Urothelium cell line (cell line): Measurements from ENCODE around the gene IL11.
A peak's percentile ranks its signal among the peaks of the same experiment; 100 is the strongest.

Experiments used
- DNase-seq: peaks from one replicate; pipeline ENCODE4 v3.0.0; 2011; ENCODE audit warnings: low spot score, mixed read lengths
- FAIRE-seq: peaks from 2 replicates; lab custom pipeline; 2011; peaks lifted over from hg19 to GRCh38; lab: Jason Lieb, UNC

IL11 gene

DNA sequence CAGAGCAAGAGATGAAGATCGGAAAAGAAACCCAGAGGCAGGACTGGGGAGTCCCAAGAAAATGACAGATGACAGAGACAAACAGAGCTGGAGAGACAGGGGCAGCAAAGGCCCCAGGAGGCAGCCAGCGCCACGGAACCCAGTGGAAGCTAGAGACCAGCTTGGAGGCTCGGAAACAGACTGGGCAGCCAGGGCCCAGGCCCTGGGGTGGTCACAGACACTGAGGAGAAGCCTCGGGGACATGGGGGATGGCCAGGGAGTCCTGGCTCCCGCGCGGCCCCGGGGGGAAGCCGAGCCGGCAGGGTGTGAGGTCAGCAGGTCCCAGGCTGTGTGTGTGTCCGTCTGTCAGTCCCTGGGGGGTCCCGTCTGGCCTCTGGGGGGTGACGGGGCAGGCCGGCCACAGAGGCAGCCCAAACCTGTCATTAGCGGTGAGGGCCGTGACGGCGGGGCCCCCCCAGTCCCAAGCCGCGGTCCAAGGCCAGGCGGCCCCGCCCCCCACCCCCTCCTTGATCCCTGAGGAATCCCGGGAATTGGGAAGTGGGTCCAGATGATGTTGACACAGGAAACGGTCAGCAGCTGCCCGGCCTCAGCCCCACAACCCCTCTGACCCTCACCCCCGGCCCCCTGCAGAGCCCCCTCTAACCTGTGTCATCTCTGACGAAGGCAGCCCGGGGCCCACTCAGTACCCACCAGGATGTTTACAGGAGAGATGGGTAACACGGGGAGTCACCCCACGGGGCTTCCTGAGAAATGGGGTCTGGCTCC, 3.9 kb upstream of the IL11 start:
- no peak for FAIRE-seq
- no peak for DNase-seq

DNA sequence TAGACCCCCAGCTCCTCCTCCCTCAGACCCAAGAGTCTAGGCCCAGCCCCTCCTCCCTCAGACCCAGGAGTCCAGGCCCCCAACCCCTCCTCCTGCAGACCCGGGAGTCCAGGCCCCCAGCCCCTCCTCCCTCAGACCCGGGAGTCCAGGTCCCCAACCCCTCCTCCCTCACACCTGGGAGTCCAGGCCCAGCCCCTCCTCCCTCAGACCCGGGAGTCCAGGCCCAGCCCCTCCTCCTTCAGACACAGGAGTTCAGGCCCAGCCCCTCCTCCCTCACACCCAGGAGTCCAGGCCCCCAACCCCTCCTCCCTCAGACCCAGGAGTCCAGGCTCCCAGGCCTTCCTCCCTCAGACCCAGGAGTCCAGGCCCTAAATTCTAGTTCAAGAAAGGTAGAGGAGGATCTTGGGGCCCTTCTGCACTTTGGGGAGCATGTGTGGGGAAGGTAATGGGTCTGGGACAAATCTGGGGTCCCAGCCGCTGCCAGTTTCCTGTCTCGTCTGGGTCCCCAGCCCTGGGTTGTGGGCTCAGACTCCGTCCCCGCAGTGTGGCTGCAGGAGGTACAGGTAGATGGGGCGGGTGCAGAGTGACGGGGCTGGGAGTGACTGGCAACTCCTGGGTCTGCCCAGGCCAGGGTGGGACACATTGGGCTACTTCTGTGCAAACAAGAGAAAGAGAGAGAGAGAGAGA, 3.2 kb upstream of the IL11 start:
- DNase-seq, result no peak
- FAIRE-seq, result no peak

DNA sequence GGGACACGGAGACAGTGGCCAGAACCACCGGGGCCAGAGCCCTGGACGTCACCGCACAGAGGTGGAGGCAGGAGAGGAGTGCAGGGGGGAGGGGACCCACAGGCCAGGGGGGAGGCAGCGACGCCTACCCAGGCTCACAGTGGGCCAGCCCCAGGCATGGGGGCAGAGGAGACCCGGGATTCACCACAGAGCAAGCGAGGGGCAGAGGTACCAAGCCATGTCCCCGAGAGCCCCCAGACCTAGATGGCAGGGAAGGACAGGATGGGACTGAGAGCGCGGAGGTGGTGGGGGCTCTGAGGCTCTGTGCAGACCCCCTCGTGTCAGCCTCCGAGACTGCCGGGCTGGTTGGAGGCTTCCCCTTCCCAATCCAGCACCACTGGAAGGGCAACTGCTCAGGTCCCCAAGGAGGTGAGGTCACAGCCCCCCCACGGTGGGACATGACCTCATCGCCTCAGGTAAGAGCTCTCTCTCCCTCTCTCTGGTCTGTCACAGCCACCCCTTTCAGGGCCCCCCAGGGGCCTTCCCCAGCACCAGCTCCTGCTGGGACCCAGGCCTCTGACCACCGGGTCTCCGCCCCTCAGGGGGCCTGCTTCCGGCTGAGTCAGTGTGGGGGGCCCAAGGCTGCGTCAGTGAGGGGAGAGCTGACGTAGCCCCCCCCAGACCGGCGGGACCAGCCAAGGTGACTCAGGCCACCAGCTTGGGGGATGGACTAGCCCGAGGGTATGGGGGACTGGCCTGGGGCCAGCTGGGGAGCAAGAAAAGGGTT, 2.2 kb upstream of the IL11 start:
- DNase-seq (peak; percentile 35), FAIRE-seq (no peak)

DNA sequence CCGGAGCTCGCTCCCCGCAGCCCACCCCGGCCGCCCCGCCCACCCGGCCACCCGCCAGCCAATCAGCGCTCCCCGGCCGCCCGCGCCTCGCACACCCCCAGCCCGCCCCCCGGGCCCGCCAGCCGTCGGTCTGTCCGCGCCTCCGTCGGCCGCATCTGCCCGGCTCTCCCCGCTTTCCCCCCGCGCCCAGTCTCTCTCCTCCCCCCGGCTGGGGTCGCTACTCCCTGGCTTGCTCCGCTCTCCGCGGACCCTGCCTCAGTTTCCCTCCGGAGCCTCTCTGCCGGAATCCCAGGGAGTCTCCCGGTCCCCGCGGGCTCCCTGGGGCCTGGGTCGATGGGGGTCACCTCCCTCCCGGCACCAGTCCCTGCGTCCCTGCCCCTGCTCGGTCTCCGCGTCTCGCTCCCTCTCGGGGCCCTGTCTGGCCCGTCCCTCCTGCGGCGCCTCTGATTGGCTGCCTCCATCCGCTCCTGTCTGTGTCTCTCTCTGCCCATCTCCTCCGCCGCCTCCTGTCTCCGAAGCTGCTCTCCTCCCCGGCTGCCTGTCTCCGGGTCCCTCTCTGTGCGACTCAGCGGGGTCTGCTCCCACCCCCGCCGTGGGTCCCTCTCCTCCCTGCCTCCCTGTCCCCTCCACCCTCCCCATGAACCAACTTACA, 484 bp downstream of the IL11 start:
- FAIRE-seq, result no peak
- peak; percentile 90 for DNase-seq

DNA sequence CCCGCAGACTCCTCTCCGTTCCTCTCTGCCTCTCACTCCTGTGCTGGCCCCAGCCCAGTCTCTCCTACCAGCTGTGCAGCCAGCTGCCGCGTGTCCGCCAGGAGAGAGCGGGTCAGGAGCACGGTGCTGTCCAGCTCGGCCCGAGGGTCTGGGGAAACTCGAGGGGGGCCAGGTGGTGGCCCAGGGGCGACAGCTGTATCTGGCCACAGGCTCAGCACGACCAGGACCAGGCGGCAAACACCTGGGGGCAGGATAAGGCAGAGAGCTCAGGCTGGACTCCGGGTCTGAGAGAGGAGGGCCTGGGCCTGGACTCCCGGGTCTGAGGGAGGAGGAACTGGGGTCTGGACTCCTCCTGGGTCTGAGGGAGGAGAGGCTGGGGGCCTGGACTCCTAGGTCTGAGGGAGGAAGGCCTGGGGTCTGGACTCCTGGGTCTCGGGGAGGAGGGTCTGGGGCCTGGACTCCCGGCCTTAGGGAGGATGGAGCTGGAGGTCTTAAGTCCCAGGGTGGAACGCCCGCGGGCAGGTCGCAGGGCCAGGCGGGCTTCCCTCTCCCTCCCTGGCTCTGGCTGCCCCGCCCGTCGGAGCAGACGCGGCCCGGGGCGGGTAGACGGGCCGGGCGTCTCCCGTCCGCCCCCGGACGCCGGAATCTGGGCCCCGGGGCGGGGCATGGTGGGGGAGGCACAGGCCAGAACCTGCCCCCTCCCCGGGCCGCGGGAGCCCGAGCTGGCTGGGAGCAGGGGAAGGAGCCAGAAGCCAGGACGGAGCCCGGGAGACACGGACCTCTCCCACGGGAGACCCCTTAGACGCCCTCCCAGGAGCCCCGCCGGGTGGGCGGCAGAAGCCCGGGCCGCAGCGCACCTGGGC, 1.3 kb downstream of the IL11 start:
- peak; percentile 85 for DNase-seq
- no peak for FAIRE-seq

DNA sequence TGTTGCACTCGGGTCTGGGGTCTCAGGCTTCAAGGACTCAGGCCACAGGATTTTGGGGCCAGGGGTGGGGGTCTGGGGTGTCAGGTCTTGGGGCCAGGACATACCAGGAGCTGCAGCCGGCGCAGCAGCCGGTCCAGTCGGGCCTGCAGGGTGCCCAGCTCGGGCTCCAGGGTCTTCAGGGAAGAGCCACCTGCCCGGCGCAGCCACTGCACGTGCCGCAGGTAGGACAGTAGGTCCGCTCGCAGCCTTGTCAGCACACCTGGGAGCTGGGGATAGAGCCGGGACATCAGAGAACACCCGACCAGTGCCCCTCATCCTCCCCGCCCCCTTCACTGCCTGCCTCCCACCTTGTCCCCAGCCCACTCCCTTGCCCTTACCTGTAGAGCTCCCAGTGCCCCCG, 2.2 kb downstream of the IL11 start:
- FAIRE-seq (no peak), DNase-seq (no peak)

DNA sequence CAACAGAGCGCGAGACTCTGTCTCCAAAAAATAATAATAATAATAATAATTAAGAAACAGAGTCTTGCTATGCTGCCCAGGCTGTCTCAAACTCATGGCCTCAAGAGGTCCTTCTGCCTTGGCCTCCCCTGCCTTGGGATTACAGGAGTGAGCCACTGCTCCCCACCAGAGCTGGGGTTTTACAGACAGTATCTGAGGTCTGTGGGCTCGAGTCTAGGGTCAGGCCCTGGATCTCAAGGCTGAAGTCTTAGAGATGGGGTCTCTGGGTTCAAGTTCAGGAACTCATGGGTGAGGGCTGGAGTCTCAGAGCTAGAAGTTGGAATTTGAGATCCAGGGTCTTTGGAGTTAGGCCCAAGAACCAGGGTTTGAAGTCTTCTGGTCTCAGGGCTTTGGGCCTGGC, 3.5 kb downstream of the IL11 start:
- FAIRE-seq (no peak), DNase-seq (no peak)

DNA sequence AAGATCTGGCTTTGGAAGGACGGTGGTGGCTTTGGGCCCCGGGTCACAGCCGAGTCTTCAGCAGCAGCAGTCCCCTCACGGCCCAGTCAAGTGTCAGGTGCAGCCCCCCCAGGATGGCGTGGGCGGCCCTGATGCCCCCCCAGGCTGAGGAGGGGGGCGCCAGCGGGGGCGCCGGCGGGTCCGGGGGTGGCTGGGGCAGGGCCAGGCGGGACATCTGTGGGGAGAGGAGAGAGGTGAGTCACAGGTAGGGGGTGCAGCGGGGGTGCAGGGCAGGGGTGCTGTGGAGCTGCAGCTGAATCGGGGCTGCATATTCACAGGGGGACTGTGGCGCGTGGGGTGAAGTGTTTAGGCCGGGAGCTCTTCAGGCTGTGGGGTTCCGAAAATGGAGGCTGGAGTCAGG, 4.3 kb downstream of the IL11 start:
- FAIRE-seq (no peak), DNase-seq (no peak)

DNA sequence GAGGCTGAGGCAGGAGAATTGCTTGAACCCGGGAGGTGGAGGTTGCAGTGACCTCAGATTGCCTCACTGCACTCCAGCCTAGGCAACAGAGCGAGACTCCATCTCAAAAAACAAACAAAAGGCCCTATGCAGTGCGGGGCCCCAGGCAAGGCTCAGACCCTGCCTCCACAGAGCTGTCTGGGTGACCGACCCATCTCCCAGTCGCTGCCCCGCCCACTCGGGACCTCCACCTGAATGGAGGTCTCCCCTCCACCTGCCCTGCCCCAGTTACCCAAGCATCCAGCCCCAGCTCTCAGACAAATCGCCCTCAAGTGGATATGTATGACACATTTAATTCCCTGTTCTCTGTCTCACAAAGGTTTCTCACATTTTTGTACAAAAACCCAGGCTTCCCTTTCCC, 5.0 kb downstream of the IL11 start:
- no peak for FAIRE-seq
- DNase-seq, result no peak

DNA sequence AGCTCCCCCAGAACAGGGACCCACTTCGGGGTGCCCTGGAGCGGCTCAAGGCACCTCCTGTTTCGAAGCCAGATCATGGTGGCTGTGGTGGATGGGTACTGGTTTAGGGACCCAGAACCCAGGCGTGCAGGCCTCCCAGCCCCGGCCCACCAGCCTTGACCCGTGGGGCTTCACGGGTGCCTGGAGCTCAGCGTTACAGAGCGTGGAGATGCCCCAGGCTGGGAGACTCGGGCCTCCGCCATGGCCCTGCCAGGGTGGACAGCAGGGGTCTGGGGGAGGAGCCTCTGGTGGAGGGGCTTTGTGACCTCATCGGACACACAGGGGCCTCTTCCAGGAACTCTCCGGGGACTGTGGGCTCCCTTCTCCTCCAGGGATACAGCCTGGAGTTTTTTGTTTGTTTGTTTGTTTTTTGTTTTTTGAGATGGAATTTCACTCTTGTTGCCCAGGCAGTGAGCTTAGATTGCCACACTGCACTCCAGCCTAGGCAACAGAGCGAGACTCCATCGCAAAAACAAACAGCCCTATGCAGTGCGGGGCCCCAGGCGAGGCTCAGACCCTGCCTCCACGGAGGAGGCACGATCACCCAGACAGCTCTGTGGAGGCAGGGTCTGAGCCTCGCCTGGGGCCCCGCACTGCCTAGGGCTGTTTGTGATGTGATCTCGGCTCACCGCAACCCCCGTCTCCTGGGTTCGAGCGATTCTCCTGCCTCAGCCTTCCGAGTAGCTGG, 7.1 kb downstream of the IL11 start, which contains the start of gene GARIN5B:
Gene GARIN5B, minus strand, starts transcription at position 271 of the 727 bp plus-strand sequence. Its CDS starts 194 bp downstream, at position 77.
- FAIRE-seq (no peak), DNase-seq (no peak)

DNA sequence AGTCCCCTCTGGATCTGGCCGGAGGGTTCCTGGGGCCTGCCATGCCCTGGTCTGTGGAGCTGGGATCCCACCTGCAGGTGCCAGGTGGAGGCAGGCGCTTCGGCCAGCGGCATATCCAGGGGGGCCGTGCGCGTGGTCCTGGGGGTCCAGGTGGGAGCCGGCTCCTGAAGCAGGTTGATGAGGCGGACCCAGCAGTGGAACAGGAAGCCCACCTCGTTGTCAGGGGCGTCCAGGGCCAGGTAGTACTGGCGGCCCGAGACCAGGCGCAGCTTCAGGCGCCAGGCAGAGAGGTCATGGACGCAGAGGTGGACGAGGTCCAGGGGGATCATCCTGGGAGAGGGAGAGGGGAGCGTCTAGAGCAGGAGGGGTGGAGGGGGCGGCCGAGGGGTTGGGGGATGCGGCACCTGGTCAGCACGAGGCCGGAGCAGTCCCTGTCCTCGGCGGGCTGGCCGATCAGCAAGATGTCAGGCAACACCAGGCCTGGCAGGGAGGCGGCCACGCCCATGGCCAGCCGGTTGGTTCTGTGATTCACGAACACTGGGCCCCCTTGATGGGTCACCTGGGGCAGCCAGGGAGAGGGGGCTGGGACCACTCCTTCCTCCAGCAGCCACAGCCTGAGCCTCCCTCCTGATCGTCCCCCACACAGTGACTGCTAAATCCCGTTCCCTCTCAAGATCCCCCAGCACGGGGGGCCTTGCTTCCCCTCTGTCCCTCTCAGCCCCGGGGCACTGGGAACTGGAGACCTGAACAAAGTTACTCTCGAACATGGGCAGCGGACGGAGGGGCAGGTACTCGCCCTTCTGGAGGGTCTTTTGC, 7.9 kb downstream of the IL11 start:
- no peak for DNase-seq
- no peak for FAIRE-seq

DNA sequence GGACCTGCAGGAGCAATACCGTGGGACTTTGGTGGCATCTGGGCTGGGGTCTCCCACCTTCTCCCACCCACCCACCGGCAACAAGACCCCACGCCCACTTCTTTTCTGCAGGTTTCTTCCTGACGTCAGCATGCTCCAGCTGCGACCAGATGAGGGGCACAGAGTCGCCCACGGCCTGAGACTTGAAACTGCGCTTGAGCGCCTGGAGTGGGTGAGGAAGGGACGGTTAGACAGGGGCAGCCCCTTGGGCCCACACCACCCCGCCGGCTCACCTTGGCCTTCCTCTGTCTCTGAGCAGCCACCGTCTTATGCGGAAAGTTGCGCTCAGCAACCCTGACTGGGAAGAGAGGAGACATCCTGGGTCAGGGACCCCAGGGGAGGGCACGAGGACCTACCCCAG, 9.4 kb downstream of the IL11 start:
- no peak for DNase-seq
- no peak for FAIRE-seq

DNA sequence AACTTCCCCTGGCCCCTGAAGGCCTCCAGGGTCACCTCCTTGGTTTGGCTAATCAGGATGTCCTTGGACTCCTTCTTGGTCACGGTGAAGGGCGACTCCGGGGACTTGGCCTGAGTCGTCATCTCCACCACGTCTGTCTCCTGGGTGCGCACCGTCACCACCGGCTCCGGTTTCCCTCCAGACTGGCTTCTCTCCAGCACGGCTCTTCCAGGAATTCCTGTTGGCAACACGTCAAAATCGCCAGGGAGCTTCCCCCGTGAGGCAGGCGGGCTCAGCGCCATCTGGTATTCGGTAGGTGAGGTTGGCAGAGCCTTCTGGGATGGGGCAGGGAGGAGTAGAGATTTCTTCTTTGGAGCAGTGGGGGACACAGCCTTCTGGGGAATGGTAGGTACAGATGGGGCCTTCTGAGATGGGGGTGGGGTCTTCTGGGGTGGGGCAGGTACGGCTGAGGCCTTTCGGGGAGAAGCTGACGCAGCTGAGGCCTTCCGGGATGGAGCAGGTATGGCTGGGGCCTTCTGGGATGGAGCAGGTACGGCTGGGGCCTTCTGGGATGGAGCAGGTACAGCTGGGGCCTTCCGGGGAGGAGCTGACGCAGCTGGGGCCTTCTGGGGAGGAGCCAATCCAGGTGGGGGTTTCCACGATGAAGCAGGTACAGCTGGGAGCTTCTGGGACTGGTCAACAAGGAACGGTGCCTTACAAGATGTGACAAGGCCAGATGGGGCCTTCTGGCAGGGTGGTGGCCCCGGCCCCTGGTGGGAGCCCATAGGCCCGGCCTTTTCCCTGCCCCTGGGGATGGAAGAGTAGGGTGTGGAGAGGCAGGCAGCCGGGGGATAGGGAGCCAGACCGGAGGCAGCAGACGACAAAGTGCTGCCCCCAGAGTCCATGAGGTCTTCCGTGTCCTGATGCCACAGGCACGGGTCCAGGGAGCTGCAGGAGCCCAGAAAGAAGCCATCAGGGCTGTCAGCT, 11.0 kb downstream of the IL11 start:
- peak; percentile 45 for DNase-seq
- no peak for FAIRE-seq

DNA sequence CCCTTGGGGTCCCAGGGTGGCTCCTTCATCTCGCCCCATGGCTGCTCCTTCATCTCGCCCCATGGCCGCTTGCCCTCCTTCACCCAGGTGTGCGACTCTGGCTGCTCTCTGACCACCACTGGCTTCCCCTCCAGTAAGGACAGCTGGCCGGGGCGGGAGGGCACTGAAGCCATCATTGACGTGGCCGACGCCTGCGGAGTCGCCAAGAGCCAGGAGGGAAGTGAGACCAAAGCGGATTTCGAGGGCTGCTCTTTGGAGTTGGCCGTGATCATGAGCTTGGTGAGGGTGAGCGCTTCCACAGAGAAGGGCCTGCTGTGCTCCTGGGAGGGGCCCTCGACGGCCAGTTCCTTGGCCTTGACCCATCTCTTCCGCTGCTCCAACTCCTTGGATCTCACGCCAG, 11.8 kb downstream of the IL11 start:
- FAIRE-seq (no peak), DNase-seq (no peak)

DNA sequence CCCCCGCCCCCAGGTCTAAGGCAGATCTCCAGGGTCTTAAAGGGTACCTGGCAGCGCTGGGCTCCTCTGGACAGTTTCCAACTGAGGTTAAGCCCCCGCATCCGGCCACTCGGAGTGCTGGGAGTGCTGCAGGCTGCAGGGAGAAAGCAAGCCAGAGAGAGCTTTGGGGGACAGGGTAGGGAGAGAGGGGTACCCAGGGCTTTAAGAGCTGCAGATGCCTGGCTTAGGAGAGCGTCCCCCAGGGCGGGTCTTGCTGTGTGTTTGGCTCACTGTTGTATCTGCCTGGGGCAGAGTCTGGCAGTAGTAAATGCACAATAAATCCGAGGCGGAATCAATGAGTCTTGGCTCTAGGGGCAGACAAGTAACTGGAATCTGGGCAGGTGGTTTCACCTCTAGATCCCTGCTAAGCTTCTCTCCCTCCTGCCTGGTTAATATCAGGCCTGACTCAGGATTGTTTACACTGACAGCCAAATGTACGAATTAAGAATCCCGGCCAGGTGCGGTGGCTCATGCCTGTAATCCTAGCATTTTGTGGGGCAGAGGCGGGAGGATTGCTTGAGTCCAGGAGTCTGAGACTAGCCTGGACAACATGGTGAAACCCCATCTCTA, 14.9 kb downstream of the IL11 start:
- FAIRE-seq (no peak), DNase-seq (no peak)

DNA sequence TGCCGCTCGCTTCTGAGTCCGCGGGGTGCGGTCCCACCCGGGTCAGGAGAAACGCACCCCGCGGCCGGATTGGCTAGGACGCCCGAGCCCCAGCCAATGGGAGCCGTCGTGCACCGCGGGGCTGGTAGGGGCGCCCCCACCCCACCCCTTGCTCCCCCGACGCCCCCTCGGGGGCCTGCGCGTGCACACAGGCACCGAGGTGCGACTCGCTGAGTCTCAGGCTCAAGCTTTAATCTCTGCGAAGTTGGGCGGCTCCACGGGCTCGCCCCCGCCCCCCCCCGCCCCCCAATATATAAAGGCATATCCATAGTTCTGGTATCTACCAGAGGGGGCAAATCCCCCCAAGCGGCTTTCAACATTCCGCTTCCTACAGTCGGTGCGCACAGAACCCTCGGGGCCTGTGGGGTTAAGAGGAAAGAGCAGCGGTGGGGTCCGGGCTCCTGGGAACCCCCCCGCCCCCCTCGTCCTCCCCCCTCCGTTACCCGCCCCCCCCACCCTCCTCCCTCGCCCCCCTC, 15.5 kb downstream of the IL11 start, which contains the start of gene COX6B2:
Gene COX6B2, minus strand, starts transcription at position 22 of the 515 bp plus-strand sequence. CDS start 198 bp downstream, outside the sequence.
- DNase-seq, result no peak
- no peak for FAIRE-seq
